WERI-Rb-1 (cell line): ENCODE measurements around the gene TBX5.

ENCODE experiments used
- DNase-seq: peaks from one replicate; pipeline ENCODE4 v3.0.0-alpha.2; 2020
- H3K27ac ChIP-seq: fragments of 250-450 bp; sonication (Bioruptor Pico); 2 replicates; pipeline ENCODE4 v1.5.1; 2020; ENCODE audit warnings: mild to moderate bottlenecking, moderate library complexity
- H3K27me3 ChIP-seq: fragments of 250-450 bp; sonication (Bioruptor Pico); 2 replicates; pipeline ENCODE4 v1.5.1; 2021; ENCODE audit warnings: mild to moderate bottlenecking, low read depth, moderate library complexity; ENCODE audit not compliant: insufficient read depth, severe bottlenecking
- H3K36me3 ChIP-seq: fragments of 250-450 bp; sonication (Bioruptor Pico); 2 replicates; pipeline ENCODE4 v1.5.1; 2020; ENCODE audit warnings: mild to moderate bottlenecking, moderate library complexity
- H3K4me3 ChIP-seq: 2 replicates; pipeline ENCODE4 v1.5.1; 2011; ENCODE audit warnings: low read depth, mild to moderate bottlenecking, control low read depth, low read length
- H3K9me3 ChIP-seq: fragments of 250-450 bp; sonication (Bioruptor Pico); 2 replicates; pipeline ENCODE4 v1.5.1; 2021; ENCODE audit warnings: mild to moderate bottlenecking, moderate library complexity; ENCODE audit not compliant: severe bottlenecking
- CTCF ChIP-seq: IDR thresholded peaks from 2 replicates; pipeline ENCODE4 v1.5.1; 2011; ENCODE audit warnings: low read depth, mild to moderate bottlenecking, control low read depth, inconsistent platforms, low read length

Gene TBX5

GRCh38 chr12:114408471-114408885, 2.5 kb upstream of the TBX5 start:
- H3K27me3 ChIP-seq, result peaks cover 46% of the 10 kb centered on the region
- H3K4me3 ChIP-seq, result no peak overlapping the region
- no peaks in the 10 kb centered on the region for H3K36me3 ChIP-seq
- no peaks in the 10 kb centered on the region for H3K9me3 ChIP-seq
- H3K27ac ChIP-seq, result no peak overlapping the region
- DNase-seq, result no peak
- no peak for TF ChIP-seq CTCF

DNA sequence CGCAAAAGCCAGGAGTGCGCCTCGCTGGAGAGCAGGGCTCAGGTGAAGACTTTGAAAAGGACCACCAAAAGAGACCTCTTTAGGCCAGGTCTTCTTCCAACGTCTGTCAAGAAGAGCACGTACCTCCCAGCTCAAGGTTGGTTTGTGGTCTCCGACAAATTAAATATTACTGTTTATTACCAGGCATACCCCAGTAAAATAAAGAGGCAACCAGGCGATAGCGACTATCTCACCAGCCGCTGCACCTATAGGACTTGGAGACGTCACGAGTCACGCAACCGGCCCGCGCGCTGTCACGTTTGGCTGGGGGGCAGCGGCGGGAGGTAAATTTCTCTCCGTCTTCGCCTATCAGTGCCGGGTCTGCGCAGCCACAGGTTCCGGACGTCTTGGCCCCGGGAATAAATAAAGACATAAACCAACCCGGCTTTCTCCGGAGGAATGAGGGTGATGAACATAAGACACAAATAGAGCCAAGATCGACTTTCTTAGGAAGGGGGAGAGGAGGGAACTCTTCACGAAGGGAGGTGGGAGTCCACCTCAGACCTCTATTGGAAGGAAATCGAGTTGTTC, 2.0 kb upstream of the TBX5 start:
- no peak for TF ChIP-seq CTCF
- DNase-seq, result no peak
- Histone ChIP-seq H3K9me3 (no peaks in the 10 kb centered on the region), H3K36me3 (no peaks in the 10 kb centered on the region), H3K27ac (no peak overlapping the region), H3K27me3 (peaks cover 46% of the 10 kb centered on the region), H3K4me3 (no peak overlapping the region)

GRCh38 chr12:114406984-114407841, 1.3 kb upstream of the TBX5 start:
- no peak for DNase-seq
- peaks cover 50% of the 10 kb centered on the region for H3K27me3 ChIP-seq

GRCh38 chr12:114406316-114406983, 506 bp upstream of the TBX5 start:
- no peak overlapping the region for H3K27ac ChIP-seq
- H3K4me3 ChIP-seq, result no peak overlapping the region
- no peaks in the 10 kb centered on the region for H3K36me3 ChIP-seq
- TF ChIP-seq CTCF, result no peak
- no peaks in the 10 kb centered on the region for H3K9me3 ChIP-seq
- H3K27me3 ChIP-seq, result peaks cover 49% of the 10 kb centered on the region
- no peak for DNase-seq

More at GRCh38 chr12:114406984-114407841, 1.3 kb upstream of the TBX5 start:
- TF ChIP-seq CTCF, result no peak
- Histone ChIP-seq H3K27ac (no peak overlapping the region), H3K36me3 (no peaks in the 10 kb centered on the region), H3K4me3 (no peak overlapping the region), H3K9me3 (no peaks in the 10 kb centered on the region)

- Histone ChIP-seq H3K4me3 (peak overlapping the region; percentile 58), H3K27me3 (peaks cover 50% of the 10 kb centered on the region), H3K9me3 (no peaks in the 10 kb centered on the region), H3K27ac (peak overlapping the region; percentile 40; the same call in 1 of the 2 replicates), H3K36me3 (no peaks in the 10 kb centered on the region)
- DNase-seq, result no peak
- TF ChIP-seq CTCF, result no peak
These were observed 922 bp downstream of the TBX5 start for GRCh38 chr12:114404926-114405518.
